NCI-H2107 (cell line): ENCODE results near the gene SCAMP4.
"Not testable (repeated sequence)": the region's sequence is repeated elsewhere in the genome, so short reads cannot be mapped to it uniquely, and the experiment has no call there.

Experiments used
- DNase-seq: peaks from one replicate; lab custom pipeline; 2025; lab: John Stamatoyannopoulos, UW

Gene SCAMP4

GRCh38 chr19:1882786-1883692 is 22.2 kb upstream of the SCAMP4 start:
- no peak for DNase-seq

- DNase-seq, result no peak
Observed at GRCh38 chr19:1883784-1884183, 21.4 kb upstream of the SCAMP4 start.

GRCh38 chr19:1884291-1884718 is 20.9 kb upstream of the SCAMP4 start:
- no peak for DNase-seq

- no peak for DNase-seq
Observed at GRCh38 chr19:1884719-1885334, 20.4 kb upstream of the SCAMP4 start.

GRCh38 chr19:1885398-1886119 is 19.6 kb upstream of the SCAMP4 start, which contains the start of gene ABHD17A:
TSS of gene ABHD17A (minus strand) at chr19:1885496. CDS start at chr19:1881566, 3,930 bp downstream.
- peak; percentile 77 for DNase-seq

- DNase-seq, result not testable (repeated sequence)
Observed at GRCh38 chr19:1886360-1886759, 18.8 kb upstream of the SCAMP4 start.

- no peak for DNase-seq
Observed at GRCh38 chr19:1888385-1888784, 16.8 kb upstream of the SCAMP4 start.

- DNase-seq, result no peak
Observed at GRCh38 chr19:1889907-1890306, 15.3 kb upstream of the SCAMP4 start.

- no peak for DNase-seq
Observed at GRCh38 chr19:1893791-1894190, 11.4 kb upstream of the SCAMP4 start.

- no peak for DNase-seq
Observed at GRCh38 chr19:1896508-1896907, 8.7 kb upstream of the SCAMP4 start.

- no peak for DNase-seq
Observed at GRCh38 chr19:1901940-1902404, 3.2 kb upstream of the SCAMP4 start.

GRCh38 chr19:1902923-1903322 is 2.3 kb upstream of the SCAMP4 start:
- DNase-seq, result no peak

GRCh38 chr19:1904860-1905109 is 414 bp upstream of the SCAMP4 start:
- no peak for DNase-seq

- DNase-seq, result no peak
Observed at GRCh38 chr19:1905863-1906375, 720 bp downstream of the SCAMP4 start.

GRCh38 chr19:1906985-1907562 is 1.9 kb downstream of the SCAMP4 start:
- DNase-seq, result no peak

GRCh38 chr19:1907563-1908363 is 2.6 kb downstream of the SCAMP4 start:
- no peak for DNase-seq

- no peak for DNase-seq
Observed at GRCh38 chr19:1908364-1908678, 3.1 kb downstream of the SCAMP4 start.

- no peak for DNase-seq
Observed at GRCh38 chr19:1909761-1910080, 4.5 kb downstream of the SCAMP4 start.

GRCh38 chr19:1910177-1910576 is 5.0 kb downstream of the SCAMP4 start:
- DNase-seq, result no peak

- no peak for DNase-seq
Observed at GRCh38 chr19:1911098-1911497, 5.9 kb downstream of the SCAMP4 start.

GRCh38 chr19:1911995-1912394 is 6.8 kb downstream of the SCAMP4 start:
- no peak for DNase-seq
